Activated CD4-positive, alpha-beta T cell treated with anti-CD3 and anti-CD28 coated beads, Interleukin-2, amount 50 U/mL, for 48 hours (primary cell): Measurements from ENCODE around the gene GASK1A.

Experiments
- DNase-seq, 2 experiments: peaks; one replicate each; pipeline ENCODE4 v3.0.0-alpha.2; 2020

The GASK1A gene

DNA sequence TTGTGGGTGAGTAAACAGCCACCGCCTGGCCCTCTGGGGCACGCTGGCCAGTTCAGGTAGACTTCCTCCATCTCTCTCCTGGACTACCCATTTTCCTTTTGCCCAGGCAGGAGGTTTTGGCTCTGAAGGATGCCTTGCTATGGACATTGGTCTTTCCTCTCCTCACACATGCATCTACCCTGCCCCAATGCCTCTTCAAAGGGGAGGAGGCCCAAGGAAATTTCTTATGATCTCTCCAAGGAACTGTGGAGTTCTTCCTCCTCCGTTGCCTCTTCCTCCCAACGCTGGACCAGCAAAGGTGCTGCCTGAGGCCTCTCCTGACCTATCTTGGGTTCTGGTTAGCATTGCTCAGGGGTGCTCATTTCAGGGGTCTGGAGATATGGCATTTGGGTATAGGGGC is 93.2 kb downstream of the GASK1A start:
- no peak for DNase-seq

DNA sequence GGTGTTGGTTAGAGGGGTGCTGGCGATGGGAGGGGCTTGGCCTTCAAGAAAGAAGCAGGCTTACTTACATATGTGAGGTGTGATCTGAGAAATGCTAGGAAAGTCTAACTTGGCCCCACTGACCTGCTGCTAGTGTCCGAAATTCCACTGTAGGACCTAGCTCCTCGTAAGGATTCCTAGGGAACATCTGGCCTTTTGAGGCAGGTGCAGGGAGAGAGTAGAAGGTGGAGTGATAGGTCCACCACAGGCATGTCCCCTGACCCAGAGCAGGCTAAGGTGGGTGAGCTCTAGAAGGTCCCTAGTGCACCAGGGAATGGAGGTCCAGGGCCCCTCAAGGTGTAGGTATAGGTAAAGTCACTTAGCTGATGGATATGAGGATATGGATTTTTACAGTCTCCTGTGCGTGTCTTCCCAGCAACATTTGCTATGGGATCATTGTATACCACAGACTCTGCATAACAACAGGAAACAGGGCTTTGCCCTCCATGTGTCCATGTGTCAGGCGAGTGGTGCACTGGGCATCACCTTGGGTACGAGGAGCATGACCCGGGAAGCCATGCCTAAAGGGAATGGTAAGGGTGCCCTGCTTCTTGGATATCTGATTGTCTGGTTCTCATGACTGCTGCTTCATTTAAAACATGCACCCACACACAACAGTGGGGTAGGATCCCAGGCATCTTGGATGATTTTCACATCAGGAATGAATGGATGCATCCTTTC is 94.2 kb downstream of the GASK1A start:
- no peak for DNase-seq

DNA sequence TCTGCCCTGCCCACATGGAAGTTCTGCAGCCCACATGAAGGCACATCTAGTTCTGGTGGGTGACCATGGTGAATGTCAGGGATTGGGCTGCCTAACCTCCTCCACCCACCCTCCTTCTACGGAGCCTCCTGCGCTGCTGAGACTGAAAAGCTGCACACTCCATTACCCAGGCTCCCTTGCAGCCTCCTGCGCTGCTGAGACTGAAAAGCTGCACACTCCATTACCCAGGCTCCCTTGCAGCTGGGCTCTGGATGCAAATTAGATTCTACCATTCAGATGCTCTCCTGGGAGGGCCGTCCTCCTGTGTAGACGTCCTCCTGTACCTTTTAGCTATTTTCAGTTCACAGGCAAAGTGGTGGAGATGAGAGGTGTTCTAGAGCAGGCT is 94.7 kb downstream of the GASK1A start:
- DNase-seq = no peak

DNA sequence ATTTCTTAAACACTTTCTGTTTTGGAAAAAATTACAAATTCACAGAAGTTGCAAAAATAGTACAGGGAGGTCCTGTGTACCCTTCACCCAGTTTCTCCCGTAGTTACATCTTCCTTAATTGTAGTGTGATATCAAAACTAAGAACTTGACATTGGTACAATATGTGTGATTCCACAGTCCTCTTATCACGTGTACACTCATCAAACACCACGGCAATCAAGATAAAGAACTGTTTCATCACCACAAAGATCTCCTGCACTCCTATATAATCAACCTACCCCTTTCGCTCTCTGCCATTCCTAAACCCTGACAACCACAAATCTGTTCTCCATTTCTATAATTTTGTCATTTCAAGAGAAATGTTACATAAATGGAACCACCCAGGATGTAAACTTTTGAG is 95.4 kb downstream of the GASK1A start:
- no peak for DNase-seq

- DNase-seq = no peak
These were observed 96.0 kb downstream of the GASK1A start for GRCh38 chr3:43074901-43075689.

DNA sequence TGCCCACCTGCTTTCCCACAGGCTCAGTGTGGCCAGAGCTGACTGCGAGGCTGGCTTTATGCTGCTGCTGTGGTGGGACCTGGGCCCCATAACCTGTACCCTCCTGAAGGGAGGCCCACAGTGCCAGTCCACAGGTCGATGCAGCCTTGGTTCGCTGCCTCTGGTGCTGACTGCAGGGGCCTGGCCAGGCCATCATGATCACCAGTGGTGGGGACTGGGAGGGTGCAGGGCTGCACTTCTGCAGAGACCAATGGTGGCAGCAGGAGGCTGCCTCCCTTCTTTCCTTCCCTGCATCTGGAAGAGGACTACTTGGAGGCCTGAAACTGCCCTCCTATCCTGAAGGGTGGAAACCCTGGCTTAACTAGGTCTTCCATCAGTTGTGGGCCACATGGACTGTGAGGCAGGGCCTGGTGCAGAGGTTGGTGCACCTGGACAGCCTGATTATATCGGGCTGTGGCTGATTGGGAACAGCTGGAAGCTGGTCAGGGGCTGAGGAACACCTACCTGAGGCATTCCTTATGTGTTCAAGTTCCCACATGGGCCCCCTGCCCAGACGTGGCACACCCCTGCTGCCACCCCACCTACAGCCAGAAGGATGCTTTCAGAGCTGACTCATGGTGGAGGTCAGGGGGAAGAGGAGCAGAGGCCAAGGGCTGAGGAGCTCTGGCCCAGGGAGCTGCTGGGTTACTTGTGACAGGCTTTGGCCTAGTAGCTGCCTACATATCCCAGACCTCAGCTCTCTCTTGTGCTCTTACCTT is 97.0 kb downstream of the GASK1A start:
- DNase-seq = no peak

- no peak for DNase-seq
These were observed 97.7 kb downstream of the GASK1A start for GRCh38 chr3:43076857-43077256.

DNA sequence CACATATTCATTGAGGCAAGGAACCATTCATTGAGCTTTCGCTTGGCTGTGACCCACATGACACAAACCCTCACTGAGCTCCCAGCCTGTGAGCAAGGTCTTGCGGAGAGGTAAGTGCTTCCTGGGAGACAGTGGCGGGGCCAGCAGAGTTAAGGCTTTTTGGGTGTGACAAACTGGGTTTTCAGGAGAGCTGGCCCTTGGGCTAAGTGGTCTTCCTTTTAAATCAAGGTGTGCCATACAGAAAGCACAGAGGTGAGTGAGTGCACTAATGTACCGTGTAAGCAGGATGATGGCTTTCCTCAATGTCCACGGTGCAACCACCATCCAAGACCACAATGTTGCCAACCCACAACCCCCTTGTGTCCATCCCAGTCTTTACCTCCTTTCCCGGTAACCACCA is 98.2 kb downstream of the GASK1A start:
- DNase-seq = no peak

DNA sequence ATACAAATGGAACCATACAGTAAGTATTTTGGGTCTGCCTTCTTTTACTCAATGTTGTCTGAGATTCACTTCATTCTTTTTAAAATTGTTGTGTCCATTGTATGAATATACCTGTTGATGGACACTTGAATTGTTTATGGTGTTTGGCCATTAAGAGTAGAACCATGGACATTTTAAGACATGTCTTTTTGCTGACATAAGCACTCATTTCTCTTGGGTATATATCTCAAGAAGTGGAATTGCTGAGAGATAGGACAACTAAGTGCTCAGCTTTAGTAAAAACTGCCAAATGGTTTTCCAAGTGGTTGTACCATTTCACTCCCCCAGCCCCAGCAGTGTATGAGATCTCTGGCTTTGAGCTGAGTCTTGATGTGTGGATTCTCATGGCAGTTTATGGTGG is 98.6 kb downstream of the GASK1A start:
- DNase-seq = no peak

GRCh38 chr3:43079536-43080332 is 100.6 kb downstream of the GASK1A start:
- no peak for DNase-seq

DNA sequence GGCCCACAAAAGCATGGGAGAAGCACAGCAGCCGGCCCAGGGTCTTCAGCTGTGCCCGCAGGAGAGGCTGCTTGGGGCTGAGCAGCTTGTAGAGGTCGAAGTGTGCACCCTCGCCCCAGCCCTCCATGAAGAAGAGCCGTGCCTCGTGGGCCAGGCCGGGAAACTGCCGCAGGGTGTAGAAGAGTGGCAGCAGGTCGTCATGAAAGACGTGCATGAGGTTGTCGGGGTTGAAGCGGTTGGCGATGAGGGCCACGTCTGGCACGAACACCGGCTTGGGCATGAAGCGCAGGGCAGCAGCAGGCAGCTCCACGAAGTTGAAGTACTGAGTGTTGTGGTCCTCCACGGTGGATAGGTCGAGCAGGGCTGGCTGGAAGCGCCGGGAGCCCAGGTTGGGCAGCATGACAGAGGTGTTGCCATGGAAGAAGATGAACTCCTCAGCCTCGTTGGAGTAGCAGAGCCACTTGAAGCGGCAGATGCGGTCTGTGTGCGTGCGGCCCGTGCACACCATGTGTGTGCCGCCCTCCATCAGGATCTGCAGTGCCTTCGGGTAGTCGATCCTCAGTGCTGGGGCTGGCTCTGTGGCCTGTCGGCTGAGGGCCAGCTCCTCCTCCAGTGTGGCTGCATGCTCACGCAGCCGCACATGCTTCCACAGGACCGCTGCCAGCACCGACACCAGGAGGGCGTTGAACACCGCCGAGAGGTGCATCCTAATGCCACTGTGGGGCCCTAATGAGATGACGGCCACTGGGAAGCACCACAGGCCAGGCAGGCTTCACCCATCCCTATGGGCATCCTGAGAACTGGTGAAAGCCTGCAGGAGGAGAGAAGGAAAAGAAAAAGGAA is 101.8 kb downstream of the GASK1A start:
- no peak for DNase-seq

- DNase-seq = no peak
These were observed 102.7 kb downstream of the GASK1A start for GRCh38 chr3:43081796-43082195.

GRCh38 chr3:43082457-43082856 is 103.3 kb downstream of the GASK1A start:
- no peak for DNase-seq

DNA sequence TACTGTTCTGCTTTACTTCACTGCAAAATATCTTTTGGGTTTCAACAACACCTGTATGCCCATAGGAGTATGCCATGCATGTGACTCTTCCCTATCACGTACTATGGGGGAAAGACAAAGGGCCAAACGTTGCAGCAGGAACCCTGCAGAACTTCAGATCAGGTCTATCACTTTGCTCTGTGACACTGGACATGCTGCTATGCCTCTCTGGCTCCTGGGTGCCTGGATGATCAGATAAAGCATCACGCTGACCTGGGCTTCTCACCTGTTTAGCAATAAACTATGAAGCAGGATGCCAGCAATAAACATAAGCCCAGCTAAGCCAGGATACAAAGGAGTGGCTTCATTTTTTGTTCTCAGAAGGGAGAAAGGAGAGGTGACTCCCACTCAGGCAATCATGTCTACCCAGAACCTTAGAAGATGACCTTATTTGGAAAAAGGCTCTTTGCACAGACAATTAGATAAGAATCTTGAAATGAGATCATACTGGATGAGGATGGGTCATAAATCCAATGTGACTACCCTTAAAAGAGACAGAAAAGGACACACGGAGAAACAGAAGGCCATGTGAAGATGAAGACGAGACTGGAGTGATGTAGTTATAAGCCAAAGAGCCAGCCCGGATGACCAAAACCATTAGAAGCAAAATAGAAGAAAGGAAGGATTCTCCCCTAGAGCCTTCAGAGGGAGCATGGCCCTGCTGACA is 107.5 kb downstream of the GASK1A start:
- no peak for DNase-seq

- no peak for DNase-seq
These were observed 108.2 kb downstream of the GASK1A start for GRCh38 chr3:43087249-43087776.

GRCh38 chr3:43089081-43089480 is 110.0 kb downstream of the GASK1A start:
- no peak for DNase-seq

GRCh38 chr3:43090238-43090637 is 111.1 kb downstream of the GASK1A start:
- DNase-seq = no peak

- DNase-seq = no peak
These were observed 112.4 kb downstream of the GASK1A start for GRCh38 chr3:43091481-43091880.

DNA sequence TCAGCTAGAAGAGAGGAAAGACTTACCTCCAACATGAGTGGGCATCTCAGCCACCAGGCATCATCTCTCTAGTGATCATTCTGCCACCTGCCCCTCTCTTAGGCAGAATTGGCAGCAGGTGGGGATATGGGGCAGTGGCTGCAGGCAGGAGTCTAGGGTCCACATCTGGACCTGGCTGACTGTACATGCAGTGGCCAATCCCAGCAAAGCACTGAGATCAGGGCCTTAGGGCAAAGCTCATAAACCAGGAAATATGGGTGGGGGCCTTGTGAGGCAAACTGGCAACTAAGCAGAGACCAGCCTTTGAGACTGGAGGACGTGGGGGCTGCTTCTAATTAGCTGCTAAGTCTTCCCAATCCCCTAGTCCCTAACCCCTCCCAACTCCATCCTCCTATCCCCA is 113.9 kb downstream of the GASK1A start:
- no peak for DNase-seq

GRCh38 chr3:43093974-43094373 is 114.9 kb downstream of the GASK1A start:
- DNase-seq = no peak

DNA sequence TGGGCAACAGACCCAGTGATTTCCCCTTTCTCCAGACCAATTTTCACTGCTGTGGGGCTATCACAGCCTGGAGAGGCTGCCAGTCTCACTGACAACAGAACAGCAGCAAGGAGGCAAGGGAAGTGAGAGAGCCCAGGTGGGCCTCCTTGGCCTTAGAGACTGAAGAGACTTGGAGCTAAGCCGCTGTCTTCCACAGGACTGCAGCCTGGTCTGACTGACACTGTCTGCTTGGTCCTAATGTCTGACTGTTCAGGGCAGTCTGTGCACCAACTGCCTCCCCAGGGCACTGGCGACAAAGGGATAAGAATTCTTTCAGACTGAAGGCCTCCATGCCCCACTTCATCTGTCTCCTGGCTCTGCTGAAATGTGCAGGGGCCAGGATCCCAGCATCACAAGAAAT is 115.3 kb downstream of the GASK1A start:
- no peak for DNase-seq
